ENCODE data around the gene KCNK5.

KCNK5 gene

DNA sequence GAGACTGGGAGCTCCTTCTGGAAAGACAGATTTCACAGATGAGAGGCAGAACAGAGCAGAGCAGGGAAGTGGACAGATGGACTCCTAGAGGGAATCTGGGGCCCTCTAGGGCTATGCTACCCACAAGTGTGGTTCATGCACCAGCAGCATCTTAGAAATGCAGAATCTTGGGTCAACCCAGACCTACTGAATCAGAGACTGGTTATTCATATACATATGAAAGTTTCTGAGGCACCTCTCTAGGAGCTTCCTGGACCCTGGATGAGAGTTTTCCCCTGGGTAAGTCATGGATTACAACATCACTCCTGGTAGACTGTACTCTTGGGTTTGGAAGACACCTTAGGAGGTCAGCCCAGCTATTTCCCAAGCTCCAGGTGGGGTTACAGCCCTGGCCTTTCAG lies 58.9 kb downstream of the KCNK5 start:
- DNase-seq = no peak

DNA sequence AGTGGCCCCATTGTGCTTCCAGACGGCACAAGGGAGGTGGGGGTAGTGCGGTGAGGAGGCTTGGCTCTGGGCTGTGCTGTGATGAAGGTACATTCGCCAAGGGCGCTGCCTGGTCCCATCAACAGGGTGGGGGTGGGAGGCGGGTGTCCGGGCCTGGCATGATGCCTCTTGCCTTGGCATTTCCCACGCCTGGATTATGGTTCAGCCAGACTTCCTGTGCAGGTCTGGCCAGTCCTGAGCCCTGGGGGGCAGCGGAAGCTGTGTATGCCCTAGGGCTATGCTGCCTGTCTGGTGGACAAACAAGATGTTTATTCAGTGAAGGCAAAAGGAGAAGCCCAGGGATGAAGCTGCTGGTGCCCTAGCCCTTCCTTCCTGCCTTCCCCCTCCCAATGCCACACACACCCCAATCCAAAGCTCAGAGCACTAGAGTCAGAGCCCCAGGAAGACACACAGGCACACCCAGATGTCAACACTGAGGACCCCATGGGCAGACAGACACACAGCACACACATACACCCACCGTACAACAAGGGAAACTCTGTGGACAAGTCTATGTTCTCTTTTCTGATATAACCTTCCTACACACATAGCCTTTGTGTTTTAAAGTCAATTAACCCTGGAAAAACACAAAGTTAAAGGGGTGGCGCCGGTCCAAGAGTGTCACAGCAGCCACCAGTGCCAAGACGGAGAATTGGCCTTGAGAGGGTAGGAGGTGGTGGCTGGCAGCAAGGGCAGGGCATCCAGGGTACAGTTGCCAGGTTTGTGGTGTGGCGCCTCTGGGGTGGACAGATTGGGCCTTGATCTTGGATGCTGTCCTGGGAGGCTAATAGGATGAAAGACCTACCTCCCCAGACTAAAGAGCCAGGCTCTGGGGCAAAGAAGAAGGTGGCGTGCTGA lies 59.6 kb downstream of the KCNK5 start:
- DNase-seq = no peak

DNA sequence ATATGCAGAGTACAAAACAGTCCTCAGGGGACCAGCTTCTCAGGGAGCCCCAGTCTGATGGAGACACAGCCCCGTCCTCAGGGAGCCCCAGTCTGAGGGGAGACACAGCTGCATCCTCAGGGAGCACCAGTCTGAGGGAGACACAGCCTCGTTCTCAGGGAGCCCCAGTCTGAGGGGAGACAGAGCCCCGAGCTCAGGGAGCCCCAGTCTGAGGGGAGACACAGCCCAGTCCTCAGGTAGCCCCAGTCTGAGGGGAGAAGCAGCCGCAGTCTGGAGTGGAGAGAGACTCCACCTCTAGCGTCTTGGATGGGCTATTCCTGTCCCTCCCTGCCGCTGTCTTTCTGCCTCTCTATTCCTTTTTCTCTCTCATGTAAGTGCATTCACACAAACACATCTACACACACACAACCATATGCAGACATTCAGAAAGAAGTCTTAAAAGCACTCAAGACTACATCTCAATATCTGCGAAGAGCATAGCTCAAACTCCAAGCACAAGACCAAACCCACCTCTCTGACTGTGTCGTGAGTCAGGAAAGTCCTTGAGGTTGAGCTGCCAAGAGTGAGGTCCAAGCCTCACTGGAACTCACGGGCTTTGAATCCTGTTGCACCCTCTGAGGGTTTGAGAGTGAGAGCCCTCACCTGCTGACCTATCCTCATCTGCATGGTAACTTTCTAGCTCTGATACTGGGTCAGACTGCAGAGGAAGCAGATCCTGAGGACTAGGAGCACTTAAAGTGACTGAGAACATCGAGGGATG lies 61.2 kb downstream of the KCNK5 start:
- DNase-seq = no peak

DNA sequence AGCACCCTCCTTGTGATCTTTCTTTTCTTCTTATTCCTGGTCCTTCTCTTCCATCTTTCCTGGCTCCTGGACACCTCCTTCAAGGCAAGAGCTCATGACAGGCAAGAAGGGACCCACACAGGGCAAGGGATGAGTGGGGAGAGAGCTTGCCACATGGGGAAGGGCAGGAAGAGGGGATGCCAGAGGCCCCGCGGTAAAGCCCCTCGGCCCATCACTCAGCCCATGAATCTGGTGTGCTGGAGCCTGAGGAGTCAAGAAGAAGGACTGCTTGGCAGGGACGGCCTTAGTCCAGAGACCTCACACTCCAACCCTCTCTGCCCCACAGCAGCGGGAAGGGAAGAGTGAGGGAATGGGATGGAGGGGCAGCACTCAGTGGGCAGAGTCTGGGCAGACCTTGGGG lies 62.0 kb downstream of the KCNK5 start:
- no peak for DNase-seq

DNA sequence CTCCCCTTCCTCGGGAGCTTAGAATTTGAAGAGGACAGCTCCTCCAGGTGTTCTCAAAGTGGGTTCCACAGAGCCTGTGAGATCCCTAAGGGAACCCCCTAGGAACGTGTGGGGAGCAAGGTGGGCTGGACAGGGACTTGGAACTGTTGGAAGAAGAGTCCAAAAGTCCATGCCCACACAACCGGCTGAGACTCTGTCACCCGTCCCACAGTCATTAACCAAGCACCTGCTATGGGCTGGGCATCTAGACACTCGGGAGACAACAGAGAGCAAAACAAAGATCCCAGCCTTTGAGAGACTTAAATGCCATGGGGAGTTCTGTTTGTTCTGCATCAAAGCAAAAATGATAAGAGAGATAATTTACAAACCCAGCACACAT lies 62.4 kb downstream of the KCNK5 start:
- no peak for DNase-seq

DNA sequence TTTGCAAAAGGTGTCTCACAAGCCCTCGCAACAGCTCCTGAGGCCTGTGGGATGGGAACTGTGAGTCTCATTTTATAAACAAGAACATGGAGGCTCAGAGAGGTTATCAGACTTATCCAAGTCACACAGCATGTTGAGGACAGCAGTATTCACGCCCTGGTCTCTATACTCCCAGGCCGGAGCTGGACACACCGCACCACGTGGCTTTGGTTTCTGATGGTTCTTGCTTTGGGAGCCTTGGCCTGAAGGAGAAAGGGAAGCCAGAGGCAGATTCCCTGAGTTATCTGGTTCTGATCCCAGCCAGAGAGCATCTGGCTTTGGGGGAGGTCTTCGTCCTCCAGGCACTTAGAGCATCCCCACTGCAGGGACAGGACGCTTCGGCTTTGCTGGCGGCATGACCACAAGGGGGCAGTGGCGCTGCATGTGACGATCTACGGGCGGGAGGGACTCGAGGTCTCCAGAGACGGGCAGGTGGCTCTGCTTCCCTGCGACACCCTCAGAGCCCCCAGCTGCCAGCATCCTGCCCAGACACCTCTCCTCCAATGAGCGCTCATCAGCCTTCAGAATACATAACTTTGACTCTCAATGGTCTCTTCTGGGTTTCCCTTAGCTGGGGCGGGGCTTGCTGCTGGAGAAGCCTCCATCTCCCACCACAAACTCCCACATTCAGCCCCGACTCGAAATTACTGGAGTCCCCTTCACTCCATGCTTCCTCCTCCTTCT lies 62.9 kb downstream of the KCNK5 start:
- peak; percentile 80 for DNase-seq

DNA sequence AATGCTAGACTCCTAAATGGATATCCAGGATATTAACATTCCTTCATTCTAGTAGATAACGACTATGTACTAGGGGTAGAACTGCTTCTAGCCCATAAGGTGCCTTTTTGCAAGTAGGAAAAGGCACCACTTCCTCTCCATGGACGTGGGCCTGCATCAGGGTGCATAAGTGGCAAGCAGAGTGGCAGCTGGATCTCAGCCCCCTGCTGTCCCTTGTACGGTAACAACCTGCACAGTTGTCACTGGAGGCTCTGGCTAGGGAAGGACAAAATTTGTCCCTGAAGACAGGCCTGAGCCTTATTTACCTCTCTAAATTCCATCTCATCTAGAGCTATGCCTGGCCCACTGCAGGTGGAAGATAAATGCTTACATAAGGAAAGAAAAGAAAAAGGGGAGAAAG lies 71.8 kb downstream of the KCNK5 start:
- no peak for DNase-seq

DNA sequence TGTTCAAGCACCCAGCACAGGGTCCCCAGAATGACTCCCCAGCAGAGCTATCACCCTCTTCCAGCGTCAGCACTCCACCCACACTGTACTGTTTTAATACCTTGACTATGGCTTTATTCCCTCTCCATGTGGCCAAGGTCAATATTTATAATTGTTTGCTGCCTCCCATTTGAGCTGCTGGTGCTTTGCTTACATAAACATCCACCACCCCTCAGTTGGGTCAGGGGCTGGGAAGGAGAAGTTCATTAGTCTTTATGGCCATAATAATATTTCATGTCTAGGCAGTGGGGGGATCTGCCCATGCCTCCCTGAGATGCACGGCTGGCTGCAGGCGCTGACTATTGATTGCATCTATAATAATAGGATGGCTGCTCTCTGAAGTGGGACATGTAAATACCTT lies 72.5 kb downstream of the KCNK5 start:
- DNase-seq = no peak

DNA sequence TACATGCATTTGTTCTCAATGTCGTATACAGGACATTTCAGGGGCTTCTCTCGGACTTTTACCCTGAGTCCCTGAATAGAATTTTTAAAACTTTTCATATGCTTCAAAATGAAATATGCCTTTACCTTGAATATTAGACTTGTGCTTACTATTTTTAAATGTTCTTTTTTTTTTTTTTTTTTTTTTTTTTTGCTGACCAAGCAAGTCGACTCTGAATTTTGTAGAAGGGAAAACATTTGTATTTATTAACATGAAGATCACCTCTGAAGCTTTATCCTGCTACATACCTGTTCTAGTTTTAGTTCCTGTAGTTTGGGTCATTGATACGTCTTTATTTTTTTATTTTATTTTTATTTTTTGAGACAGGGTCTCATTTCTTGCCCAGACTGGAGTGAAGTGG lies 74.6 kb downstream of the KCNK5 start:
- no peak for DNase-seq

DNA sequence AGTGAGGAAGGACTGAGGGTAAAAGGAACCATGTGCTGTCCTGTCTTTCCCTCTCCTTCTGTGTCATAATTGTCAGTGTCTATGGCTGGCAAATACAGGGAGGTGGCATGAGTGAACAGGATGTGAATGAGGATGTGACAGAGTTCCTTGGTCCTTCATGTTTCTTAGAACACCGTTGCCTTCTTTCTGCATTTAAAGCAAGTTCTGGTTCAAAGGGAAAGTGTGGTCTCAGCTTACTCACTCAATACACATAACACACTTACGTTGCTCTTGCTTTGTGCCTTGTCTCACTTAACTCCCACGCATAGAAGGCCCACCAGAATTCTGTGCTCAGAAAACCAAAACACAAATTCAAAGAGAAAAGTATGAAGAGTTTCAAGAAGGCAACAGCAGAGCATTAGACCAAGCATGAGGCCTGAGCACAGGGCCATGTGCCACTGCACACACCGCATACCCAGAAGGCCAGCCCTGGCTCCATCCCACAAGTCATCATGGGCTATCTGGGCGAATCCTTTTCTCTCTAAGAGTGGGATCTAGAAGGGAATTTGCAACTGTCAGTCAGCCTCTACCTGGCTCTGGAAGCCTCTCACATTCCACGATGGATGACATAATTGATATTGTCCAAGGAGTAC lies 75.4 kb downstream of the KCNK5 start:
- no peak for DNase-seq

DNA sequence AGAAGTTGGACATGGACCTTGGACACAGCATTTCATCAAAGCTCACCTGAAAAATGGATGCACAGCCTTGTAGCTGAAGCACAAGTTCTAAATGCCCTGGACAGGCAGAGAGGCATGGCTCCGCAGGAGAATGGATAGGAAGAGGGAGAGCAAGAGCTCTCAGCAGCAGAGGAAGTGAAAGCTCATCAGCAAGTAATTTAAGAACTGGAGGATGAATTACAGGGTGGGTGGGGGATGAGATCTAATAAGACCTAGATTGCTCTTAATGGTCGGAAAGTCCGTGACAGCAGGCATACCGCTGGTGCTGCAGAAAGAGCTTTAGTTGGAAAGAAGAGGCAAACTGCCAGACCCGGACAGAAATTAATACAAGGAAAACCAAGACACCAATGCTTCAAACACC lies 77.0 kb downstream of the KCNK5 start:
- DNase-seq = no peak

DNA sequence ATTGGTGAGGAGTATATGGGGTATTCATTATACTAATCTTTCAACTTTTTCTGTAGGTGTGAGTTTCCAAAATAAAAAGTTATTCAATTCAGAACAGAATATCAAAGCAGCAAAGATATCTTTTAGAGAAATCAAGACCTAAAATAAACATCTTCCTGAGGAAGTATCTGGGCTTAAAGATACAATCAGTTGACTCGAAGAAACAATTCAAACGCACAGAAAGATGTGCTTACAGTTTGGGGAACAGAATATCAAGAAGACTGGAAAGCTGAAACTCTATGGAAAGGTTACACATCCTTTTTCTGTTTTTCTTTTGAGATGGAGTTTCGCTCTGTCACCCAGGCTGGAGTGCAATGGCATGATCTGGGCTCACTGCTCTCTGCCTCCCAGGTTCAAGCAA lies 78.1 kb downstream of the KCNK5 start:
- DNase-seq = no peak

DNA sequence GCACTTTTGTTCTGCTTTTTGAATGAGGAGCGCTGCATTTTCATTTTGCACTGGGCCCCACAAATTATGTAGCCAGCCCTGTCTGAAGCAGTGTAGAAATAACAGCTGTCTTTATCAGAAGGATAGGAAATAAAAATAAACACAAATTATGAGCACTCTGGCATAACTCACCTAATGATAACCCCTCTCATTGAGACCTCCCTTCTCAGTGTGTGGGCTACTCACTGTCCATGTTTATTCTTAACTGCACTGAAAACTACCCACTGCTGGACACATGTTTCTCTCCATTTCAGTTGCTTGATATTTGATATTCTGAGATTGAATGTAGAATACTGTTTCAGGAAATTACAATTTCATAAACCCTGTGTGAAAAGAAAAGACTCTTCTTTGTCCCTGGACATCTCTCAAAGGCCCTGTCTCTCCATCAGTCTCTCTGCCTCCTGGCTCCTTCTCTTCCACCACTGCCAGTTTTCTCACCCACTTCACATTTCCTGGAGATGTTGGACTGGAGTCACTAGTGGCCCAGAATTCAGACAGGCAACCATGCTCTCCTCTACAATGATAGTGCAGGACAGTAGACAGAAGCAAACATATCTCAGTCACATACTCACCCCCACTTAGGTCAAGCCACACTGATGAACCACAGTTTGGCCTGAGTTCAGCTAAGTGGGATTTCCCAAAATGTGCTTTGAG lies 84.6 kb downstream of the KCNK5 start:
- DNase-seq = no peak

DNA sequence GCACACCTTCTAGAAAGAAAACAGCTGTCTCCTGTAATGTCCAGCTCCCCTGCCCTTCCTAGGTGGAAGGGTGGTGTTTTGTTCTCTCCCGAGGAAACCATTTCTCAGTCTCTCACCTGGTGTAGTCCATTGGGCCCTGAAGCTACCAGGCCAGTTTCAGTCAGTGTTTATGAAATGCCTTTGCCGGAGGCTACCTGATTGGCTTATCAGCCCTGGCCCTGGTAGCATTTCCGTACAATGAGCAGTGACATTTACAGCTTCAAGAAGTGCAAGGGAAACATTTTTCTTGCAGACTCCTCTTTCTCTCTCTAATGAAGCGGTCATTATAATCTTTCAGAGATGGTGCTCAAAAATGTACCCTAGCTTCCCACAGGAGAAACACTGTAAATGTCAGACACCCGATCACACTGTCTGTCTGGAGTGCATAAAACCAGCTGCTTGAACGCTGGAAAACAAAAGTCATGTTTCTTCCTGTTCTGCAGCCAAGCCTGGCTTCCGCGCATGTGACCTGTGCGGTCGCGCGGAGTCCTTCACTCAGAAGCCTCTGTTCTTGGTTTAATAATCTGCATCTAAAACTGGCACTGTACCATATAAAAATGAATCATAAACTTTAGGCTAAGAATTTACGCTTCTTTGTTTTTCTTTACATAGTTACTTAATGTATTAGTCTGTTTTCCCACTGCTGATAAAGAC lies 85.9 kb downstream of the KCNK5 start:
- DNase-seq = peak; percentile 32

DNA sequence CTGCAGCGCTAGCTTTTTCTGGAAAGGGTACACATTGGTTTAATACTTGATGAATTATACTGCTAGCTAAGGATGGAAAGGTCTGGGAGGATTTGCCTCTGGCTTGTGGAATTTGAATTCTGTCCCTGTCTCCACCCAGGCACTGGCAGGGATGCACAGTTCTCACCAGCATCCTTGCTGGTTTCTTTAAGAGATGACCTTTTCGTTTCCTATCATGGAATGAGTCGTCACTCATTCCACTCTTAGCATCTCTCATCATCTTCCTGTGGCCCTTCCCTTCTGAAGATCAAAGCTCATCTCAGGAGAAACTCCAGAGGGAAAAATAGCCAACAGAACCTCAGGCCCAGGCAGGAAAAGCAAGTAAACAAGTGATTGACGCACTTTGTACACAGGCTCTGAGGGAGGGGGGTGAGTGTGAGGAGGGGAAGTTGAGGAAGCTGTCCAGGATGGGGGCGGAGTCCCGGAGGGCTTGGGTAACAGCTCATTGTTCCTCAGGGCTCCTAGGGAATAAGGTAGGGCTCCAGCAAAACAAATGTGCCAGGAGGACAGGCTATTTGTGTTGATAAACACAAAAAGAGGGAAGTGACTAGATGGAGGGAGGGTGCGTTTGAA lies 88.6 kb downstream of the KCNK5 start:
- DNase-seq = no peak

Data from activated T-cell treated with anti-CD3 and anti-CD28 coated beads, Interleukin-2, amount 50 U/mL, for 1 hour (primary cell).